ENCODE data around the gene SOAT2.
"Not testable (repeated sequence)": the region's sequence is repeated elsewhere in the genome, so short reads cannot be mapped to it uniquely, and the experiment has no call there.

Gene SOAT2

DNA sequence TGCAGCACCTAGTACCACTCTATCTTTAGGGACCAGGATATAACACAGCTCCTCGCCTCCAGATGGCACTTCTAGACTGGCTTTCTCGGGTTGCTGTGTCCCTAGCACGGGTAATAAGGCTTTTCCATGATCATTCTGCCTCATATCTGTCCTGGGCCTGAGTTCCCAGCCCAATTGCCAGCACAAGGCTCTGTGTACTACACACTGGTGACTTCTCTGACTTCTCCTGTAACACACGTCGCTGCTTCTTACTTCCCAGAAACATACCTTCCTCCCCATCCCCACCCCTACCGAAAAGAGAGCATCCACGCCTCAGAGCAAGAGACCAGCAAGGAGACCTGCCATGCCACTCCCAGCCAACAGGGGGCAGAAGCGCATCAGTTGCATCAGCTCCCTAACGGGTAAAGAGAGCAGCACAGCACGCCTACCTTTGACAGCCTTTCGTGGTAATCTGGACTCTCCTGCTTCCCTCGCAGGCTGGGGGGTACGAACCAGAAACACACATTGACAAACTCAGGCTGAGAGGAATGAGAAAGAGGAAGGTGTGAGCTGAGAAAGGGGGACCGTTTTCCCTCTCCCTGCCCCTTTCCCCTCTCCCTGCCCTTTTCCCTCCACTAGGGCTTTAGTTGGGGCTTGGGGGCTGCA is 56.0 kb downstream of the SOAT2 start:
- peak; percentile 72 for DNase-seq

DNA sequence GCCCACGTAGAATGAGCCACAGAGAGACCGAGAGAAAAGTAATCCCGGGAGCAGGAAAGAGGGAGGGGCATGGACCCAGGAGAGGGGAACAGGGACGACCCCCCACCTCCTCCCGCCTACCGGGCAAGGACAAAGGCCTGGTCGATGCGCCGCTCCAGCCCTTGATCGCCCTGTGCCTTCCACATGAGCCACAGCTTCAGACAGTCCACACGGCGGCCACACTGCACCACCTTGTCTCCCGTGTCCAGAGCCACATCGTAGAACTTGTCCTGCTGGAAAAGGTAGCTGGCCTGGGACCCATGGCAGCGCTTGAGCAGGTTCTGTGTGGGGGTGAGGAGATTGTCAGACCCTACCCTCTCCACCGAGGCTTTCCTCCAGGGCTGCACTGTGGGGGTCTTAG is 56.7 kb downstream of the SOAT2 start:
- no peak for DNase-seq

DNA sequence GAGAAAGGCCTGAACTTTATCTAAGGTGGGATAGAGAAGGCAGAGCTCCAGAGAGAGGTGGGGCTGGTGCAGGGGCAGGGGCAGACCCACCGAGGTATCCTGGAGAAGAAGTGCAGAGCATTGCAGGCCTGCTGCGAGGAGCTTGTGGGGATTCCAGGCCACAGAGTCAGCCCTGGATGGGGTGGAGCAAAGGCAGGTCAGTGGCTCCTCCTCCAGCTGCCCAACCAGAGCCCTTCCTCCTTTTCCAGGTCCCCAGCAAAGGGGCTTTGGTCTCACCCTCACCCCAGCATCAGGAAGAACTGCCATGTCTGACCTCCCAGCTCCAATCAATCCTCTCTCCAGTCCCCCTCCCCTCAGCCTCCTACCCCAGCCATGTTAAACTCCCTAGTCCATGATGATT is 57.4 kb downstream of the SOAT2 start:
- DNase-seq, result no peak

DNA sequence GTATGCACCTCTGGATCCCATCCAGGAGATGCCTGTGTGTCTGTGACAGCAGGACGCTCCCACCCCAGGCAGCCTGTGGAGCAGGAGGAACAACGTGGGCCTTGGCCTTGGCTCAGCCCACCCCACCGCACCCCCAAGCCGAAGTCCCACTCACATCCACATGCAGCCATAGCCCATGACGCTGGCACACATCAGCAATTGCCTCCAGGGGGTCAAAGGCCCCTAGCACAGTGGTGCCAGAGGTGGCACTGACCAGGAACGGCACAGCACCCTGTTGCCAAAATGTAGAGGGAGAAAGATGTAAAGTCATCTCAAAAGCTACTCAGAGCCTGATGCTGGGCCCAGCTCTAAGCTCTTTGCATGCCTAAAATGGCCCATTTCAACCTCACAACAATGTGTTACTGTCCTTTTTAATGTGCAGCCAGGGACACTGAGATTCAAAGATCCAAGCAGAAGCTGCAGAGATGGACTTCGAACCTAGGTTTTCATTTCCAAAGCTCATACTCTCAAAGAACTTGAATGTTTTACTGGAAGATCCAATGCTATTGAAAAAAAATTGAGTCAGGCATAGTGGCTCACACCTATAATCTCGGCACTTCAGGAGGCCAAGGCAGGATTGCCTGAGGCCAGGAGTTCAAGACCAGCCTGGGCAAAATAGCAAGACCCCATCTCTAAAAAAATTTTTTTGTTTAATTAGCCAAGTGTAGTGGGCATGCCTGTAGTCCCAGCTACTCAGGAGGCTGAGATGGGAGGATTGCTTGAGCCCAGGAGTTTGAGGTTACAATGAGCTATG is 58.0 kb downstream of the SOAT2 start:
- DNase-seq, result no peak

DNA sequence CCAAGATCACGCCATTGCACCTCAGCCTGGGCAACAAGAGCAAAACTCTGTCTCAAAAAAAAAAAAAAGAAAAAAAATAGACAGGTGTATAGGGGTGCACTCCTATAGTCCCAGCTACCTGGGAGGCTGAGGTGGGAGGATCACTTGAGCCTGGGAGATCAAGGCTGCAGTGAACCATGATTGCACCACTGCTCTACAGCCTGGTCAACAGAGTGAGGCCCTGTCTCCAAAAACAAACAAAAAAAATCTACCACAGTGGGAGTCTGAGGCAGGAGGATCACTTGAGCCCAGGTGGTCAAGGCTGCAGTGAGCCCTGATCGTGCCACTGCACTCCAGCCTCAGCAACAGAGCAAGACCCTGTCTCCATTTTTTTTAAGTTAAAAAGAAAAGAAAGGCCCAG is 59.7 kb downstream of the SOAT2 start:
- DNase-seq, result not testable (repeated sequence)

DNA sequence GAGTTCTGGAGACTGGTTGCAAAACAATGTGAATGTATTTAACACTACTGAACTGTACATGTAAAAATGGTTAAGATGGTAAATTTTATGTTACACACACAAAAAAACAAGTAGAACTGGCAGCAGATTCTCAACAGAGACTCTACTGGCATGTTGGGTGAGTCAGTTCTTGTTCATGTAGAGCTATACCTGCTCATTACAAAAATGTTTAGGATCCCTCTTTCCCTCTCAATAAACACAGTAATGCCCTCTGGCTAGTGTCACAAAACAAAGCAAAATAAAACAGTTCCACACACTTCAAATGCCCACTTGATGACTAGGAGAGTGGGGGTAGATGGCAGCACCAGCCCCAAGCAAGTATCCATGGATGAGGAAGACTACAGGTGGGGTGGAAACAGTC is 63.6 kb downstream of the SOAT2 start:
- DNase-seq, result no peak

DNA sequence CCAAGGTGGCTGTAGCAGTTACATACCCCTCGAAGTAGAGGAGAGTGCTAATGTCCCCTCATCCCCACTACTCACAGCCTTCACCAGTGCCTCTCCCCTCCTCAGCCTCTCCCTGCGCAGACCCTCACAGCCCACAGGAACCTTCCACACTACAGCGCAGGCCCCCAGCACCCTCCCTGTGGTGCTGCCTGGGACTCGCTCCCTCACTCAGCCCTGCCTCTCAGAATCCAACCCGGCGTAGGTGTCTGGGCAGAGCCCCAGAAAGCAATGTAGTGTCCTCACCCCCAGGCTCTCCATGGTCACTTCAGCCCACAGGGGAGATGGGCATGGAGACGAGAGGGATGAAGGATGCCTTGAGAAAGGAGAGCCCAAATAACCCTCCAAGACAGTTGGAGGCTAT is 66.4 kb downstream of the SOAT2 start:
- DNase-seq, result no peak

DNA sequence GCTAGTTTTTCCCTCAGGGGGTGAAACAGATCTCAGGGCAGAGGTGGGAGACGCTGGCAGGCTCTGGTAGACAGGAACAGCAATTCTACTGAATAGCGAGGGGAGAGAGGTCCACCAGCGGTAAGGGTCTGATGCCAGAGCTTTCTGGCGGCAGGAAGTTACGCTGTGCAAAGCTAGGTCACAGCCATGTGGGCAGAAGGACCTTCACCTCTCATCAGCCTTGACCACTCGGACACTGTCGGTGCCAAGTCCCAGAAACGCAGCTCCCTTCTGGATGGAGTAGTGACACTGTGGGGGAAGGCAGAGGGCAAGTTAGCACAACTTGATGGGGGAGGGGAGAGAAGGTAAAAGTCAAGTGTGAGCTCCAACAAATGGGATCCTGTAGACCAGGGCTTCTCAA is 66.9 kb downstream of the SOAT2 start:
- no peak for DNase-seq

DNA sequence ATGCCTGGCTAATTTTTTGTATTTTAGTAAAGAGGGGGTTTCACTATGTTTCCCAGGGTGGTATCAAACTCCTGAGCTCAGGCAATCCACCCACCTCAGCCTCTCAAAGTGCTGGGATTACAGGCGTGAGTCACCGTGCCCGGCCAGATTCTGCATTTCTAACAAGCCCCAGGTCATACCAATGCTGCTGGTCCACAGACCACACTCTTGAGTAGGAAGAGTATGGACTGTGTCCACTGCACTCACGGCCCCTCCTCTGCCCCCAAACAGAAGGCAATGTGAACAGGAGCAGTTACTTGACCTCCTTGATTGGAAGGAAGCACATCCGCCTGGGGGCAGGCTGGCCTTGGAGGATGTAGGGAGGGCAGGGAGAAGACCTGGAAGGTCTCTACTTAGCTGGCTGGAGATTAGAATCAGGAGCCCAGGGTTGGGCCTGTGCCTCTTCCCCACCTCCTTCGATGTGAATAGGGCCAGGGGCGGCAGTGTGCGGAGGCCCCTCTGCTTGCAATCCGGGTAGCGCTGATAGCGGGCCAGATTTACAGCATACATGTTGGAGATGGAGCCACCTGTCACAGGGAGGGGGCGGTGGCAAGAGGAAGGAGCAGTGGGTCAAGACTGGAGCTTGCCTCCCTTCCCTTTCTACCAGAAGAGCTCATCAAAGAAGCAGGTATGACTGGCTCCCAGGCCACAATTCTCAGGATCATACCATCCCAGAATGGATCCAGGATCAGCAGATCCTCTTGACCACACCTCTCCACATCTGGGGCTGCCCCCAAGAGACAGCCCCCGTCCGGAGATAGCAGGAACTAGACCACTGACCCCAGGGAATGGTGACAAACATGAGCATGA is 67.8 kb downstream of the SOAT2 start:
- DNase-seq, result no peak

DNA sequence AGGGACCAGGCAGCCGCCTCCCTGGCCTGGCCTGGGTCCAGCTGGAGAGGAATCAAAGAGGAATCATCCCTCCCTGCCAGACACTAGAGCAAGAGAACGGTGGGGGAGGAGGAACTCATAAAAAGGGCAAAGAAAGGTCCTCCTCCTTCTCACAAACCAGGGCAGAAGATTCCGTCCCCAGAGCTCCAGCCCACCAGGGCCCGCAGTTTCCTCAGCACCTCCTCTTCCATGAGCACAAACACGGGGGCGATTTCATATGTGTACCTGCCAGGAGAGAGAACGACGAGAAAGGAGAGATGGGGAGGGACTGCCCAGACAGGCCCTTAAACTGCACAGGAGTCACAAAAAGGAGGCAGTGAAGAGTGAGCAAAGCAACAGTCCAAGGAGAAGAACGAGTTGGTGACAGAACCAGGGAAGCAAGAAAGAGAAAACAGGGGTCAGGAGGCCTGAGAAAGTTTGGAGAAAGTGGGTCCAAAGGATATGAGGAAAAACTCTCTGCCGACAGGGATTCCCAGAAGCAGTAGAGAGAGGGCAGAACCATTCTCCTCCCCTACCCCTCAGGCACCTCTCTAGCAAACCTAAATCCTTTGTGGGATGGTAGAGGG is 68.5 kb downstream of the SOAT2 start:
- DNase-seq, result no peak

DNA sequence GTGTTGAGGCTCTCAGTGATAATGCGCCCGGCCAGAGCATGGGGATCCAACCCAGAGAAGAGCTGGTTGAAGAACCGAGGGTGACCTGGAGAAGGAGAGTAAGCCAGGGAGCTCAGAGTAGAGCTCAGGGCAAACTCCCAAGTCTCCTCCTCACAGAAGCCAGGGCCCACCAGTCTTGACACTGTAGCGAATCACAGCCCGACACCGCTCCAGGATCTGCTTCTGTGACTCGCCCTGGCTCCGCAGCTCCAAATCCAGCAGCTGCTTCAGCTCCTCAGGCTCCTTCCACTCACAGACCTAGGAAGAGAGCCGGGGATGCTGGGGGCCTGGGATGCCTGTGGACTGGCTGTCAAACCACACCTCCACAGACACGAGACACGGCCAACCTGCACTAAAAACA is 69.1 kb downstream of the SOAT2 start:
- DNase-seq, result no peak

DNA sequence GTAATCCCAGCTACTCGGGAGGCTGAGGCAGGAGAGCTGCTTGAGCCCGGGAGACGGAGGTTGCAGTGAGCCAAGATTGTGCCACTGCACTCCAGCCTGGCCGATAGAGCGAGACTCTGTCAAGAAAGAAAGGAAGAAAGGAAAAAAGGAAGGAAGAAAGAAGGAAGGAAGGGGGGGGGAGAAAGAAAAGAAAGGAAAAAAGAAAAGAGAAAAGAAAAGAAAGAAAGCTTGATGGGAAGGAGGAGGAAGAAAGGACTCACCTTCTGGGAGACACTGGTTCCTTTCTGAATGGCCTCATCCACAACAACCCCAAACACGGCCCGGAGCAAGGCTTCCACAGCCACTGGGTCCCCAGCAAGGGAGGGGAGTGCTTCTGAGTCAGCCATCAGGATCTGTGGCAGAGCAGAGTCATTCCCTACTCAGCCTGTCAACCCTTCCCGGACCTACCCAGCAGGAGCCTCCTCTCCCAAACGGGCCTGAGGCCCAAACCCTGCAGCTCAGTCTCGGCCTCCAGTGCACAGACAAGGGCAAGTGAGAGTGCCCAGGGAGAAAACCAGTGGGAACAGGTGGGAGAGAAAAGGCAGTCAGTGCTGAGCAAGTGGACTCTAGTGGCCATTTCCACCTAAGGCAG is 69.9 kb downstream of the SOAT2 start:
- DNase-seq, result no peak
